ENCODE results near the gene PROM1. TPM values are rescaled to one million over a fixed set of nuclear protein-coding genes. Genes with fewer than 3 reads are reported as not detected.

Gene PROM1
- total RNA-seq, 4 donors from 2014 or later: 3.4 to 9.0 (median 5.0) TPM

DNA sequence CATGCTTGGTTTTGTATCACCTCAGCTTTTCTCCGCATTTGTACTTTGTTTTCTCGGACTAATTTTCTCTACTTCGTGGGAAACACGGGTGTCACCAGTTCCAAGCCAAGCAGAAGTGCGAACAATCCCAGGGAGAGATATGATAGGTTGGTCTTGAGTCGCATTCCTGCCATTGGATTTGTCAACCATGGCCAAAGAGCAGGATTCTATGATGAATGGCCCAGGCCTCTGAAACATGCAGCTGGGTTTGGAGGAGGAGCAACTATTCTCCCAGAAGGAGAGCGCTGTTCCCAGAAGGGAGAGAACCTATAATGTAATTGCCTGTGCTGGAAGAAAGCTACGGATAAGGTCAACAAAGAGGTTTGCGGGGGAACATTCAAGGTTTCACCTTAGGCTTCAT is 135.0 kb downstream of the PROM1 start:
- Histone ChIP-seq H3K4me3 (no peak overlapping the region), H3K9me3 (no peaks in the 10 kb centered on the region), H3K27ac (no peak overlapping the region), H3K36me3 (no peaks in the 10 kb centered on the region), H3K27me3 (no peaks in the 10 kb centered on the region), H3K4me1 (no peaks in the 10 kb centered on the region)
- TF ChIP-seq POLR2A (IDR thresholded peaks at IDR 0.05) (no peak), EP300 (IDR thresholded peaks at IDR 0.05) (no peak), POLR2AphosphoS5 (IDR thresholded peaks at IDR 0.05) (no peak)
- TF ChIP-seq, protein P1, sequence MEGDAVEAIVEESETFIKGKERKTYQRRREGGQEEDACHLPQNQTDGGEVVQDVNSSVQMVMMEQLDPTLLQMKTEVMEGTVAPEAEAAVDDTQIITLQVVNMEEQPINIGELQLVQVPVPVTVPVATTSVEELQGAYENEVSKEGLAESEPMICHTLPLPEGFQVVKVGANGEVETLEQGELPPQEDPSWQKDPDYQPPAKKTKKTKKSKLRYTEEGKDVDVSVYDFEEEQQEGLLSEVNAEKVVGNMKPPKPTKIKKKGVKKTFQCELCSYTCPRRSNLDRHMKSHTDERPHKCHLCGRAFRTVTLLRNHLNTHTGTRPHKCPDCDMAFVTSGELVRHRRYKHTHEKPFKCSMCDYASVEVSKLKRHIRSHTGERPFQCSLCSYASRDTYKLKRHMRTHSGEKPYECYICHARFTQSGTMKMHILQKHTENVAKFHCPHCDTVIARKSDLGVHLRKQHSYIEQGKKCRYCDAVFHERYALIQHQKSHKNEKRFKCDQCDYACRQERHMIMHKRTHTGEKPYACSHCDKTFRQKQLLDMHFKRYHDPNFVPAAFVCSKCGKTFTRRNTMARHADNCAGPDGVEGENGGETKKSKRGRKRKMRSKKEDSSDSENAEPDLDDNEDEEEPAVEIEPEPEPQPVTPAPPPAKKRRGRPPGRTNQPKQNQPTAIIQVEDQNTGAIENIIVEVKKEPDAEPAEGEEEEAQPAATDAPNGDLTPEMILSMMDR (IDR thresholded peaks at IDR 0.05): no peak
- WGBS: 94% methylated on average over 9 of the region's 9 CpGs
- no peak for DNase-seq (ENCODE audit: low spot score in 2 of 2)

- H3K27ac ChIP-seq: no peak overlapping the region
- TF ChIP-seq, protein P1 (IDR thresholded peaks at IDR 0.05): no peak
- WGBS: 89% methylated on average over 8 of the region's 8 CpGs
- H3K27me3 ChIP-seq: no peaks in the 10 kb centered on the region
- no peaks in the 10 kb centered on the region for H3K36me3 ChIP-seq
- no peak for DNase-seq (ENCODE audit: low spot score in 2 of 2)
- H3K4me3 ChIP-seq: no peak overlapping the region
- no peaks in the 10 kb centered on the region for H3K4me1 ChIP-seq
- no peaks in the 10 kb centered on the region for H3K9me3 ChIP-seq
Observed at GRCh38 chr4:15947684-15948083, 136.1 kb downstream of the PROM1 start.

DNA sequence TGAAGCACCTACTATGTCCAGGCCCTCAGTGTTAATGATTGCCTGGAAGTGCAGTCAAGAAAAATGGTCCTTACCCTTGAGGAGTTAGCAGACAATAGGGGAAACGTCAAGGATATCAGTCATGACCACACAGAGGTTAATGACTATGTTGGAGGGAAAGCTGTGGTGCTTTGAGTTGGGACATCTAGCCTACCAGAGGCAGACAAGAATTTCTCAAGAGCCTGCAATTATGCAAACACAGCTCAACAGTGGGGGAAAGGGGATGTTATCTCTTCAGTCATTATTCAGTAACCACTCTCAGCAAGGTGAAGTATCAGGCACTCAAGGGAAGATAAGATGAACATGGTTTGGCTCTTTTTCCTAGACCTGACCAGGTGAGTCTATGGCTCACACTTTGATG is 138.3 kb downstream of the PROM1 start:
- 81% methylated on average over 1 of the region's 1 CpG for WGBS
- TF ChIP-seq POLR2A (IDR thresholded peaks at IDR 0.05) (no peak), POLR2AphosphoS5 (IDR thresholded peaks at IDR 0.05) (no peak), EP300 (IDR thresholded peaks at IDR 0.05) (no peak)
- TF ChIP-seq, protein P1 (IDR thresholded peaks at IDR 0.05): no peak
- Histone ChIP-seq H3K4me3 (no peak overlapping the region), H3K27me3 (no peaks in the 10 kb centered on the region), H3K36me3 (no peaks in the 10 kb centered on the region), H3K4me1 (no peaks in the 10 kb centered on the region), H3K27ac (no peak overlapping the region), H3K9me3 (no peaks in the 10 kb centered on the region)
- DNase-seq (ENCODE audit: low spot score in 2 of 2): no peak

DNA sequence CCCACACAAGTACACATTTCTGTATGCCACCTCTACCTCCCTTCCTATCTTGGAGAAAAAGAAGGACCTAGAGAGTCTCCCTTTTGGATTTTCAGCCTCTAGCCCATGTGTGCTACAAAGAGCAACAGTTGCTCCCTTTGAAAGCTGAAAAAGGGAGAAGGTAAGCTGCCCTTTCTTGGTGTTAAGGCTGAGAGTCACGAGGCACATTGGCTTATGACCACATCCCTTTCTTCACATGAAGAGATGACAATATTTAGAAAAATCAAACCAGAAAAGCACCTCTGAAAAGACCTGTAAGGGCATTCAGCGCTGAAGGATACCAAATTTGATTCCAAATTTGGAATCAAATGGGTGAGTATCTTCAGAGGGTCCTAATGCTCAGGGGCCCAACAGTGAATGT is 138.9 kb downstream of the PROM1 start:
- TF ChIP-seq POLR2A (IDR thresholded peaks at IDR 0.05): no peak
- TF ChIP-seq, protein P1 (IDR thresholded peaks at IDR 0.05): no peak
- no peak for TF ChIP-seq POLR2AphosphoS5 (IDR thresholded peaks at IDR 0.05)
- no peak for DNase-seq (ENCODE audit: low spot score in 2 of 2)
- 82% methylated on average over 2 of the region's 2 CpGs for WGBS

GRCh38 chr4:15942283-15942682 is 141.5 kb downstream of the PROM1 start:
- no peak for DNase-seq (ENCODE audit: low spot score in 2 of 2)
- Histone ChIP-seq H3K4me3 (no peak overlapping the region), H3K4me1 (peaks cover 4% of the 10 kb centered on the region), H3K27ac (no peak overlapping the region), H3K9me3 (no peaks in the 10 kb centered on the region), H3K36me3 (no peaks in the 10 kb centered on the region), H3K27me3 (no peaks in the 10 kb centered on the region)
- 64% methylated on average over 1 of the region's 1 CpG for WGBS
- TF ChIP-seq POLR2A (IDR thresholded peaks at IDR 0.05): no peak
- no peak for TF ChIP-seq EP300 (IDR thresholded peaks at IDR 0.05)
- TF ChIP-seq, protein P1 (IDR thresholded peaks at IDR 0.05): no peak
- no peak for TF ChIP-seq POLR2AphosphoS5 (IDR thresholded peaks at IDR 0.05)

More for the DNA sequence above, 138.9 kb downstream of the PROM1 start:
- no peak overlapping the region for H3K27ac ChIP-seq
- no peaks in the 10 kb centered on the region for H3K36me3 ChIP-seq
- H3K27me3 ChIP-seq: no peaks in the 10 kb centered on the region
- H3K9me3 ChIP-seq: no peaks in the 10 kb centered on the region
- no peak overlapping the region for H3K4me3 ChIP-seq
- no peaks in the 10 kb centered on the region for H3K4me1 ChIP-seq
